Neutrophil (primary cell): ENCODE data around the gene UMOD.

ENCODE experiments used
- H3K27ac ChIP-seq: fragments of 200-600 bp; sonication (generic); 2 replicates; pipeline ENCODE4 v1.5.1; 2016; ENCODE audit warnings: mild to moderate bottlenecking, moderate library complexity
- H3K27me3 ChIP-seq: fragments of 200-600 bp; sonication (generic); 2 replicates; pipeline ENCODE4 v1.6.0; 2016; ENCODE audit warnings: mild to moderate bottlenecking
- H3K36me3 ChIP-seq: fragments of 200-600 bp; sonication (generic); 2 replicates; pipeline ENCODE4 v1.5.1; 2017
- H3K4me1 ChIP-seq, 2 experiments: fragments of 200-600 bp in 1 of 2; sonication (generic) in 1 of 2; 1 replicate in 1 of 2; 2 replicates in 1 of 2; pipeline versions ENCODE4 v1.5.1 to v1.6.1; 2013 to 2016; ENCODE audit warnings: low read depth in 1 of 2, low read length in 1 of 2, mild to moderate bottlenecking in 1 of 2, moderate library complexity in 1 of 2; ENCODE audit not compliant: control insufficient read depth in 1 of 2, insufficient read depth in 1 of 2
- H3K4me3 ChIP-seq, 2 experiments: fragments of 200-600 bp in 1 of 2; sonication (generic) in 1 of 2; 1 replicate in 1 of 2; 2 replicates in 1 of 2; pipeline ENCODE4 v1.5.1; 2013 to 2016; ENCODE audit warnings: low read depth in 1 of 2, low read length in 1 of 2, mild to moderate bottlenecking in 1 of 2, moderate library complexity in 1 of 2
- H3K9me3 ChIP-seq: fragments of 200-600 bp; sonication (generic); 2 replicates; pipeline ENCODE4 v1.5.1; 2016
- TF ChIP-seq, protein P1 (sequence below): fragments of 200-600 bp; sonication (generic); IDR thresholded peaks from 2 replicates; pipeline ENCODE4 v1.5.1; 2016; ENCODE audit warnings: antibody characterized with exemption

UMOD gene

GRCh38 chr16:20300312-20301097 is 52.0 kb downstream of the UMOD start:
- Histone ChIP-seq H3K4me3 (no peak overlapping the region), H3K27ac (no peak overlapping the region), H3K27me3 (peaks cover 11% of the 10 kb centered on the region), H3K4me1 (no peaks in the 10 kb centered on the region), H3K9me3 (no peaks in the 10 kb centered on the region), H3K36me3 (no peaks in the 10 kb centered on the region)
- TF ChIP-seq, protein P1, sequence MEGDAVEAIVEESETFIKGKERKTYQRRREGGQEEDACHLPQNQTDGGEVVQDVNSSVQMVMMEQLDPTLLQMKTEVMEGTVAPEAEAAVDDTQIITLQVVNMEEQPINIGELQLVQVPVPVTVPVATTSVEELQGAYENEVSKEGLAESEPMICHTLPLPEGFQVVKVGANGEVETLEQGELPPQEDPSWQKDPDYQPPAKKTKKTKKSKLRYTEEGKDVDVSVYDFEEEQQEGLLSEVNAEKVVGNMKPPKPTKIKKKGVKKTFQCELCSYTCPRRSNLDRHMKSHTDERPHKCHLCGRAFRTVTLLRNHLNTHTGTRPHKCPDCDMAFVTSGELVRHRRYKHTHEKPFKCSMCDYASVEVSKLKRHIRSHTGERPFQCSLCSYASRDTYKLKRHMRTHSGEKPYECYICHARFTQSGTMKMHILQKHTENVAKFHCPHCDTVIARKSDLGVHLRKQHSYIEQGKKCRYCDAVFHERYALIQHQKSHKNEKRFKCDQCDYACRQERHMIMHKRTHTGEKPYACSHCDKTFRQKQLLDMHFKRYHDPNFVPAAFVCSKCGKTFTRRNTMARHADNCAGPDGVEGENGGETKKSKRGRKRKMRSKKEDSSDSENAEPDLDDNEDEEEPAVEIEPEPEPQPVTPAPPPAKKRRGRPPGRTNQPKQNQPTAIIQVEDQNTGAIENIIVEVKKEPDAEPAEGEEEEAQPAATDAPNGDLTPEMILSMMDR, result no peak

- no peak overlapping the region for H3K27ac ChIP-seq
These were observed 54.1 kb downstream of the UMOD start for GRCh38 chr16:20298452-20298851.

DNA sequence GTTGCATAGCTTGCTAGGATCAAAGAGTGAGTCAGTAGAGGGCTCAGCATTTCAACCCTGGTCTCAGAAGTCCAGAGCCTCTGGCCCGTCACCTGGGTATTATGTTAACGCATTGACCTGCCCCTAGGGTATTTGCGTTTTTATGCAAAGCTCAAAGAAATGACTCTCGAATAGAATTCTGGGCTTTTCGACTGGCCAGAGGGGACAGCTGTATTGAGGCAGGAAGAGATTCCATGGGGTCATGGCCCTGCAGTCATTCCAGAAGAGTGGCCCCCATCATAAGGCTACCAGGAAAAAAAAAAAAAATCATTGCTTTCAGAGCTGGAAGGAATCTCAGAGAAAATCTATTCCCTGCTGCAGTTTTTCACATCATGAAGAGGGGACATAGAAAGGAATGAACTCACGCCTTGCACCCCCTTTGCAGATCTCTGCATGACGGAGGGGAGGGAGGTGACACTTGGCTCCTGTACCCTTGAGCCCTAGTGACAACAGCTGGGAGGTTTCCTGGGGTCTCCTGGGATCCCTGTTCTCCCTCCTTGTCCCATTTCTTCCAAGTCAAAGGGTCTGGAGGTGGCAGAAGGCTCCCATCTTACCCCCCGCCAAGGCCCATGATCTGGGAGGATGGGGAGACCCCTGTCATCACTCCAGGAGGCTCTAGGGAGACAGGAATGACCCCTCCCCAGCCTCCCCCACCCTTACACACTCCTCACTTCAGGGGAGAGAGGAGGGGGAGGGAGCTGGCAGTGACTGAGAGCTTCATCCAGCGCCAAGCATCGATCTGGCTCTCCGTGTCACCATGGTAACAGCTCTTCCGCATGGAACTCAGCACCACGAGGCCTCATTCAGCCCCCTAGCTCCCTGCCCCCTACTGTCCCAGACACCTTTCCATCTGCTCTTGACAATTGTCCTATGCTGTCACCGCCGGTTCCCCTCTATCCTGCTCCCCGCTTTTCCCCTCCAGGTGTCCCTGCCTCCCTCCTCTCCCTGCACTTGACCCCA is 61.0 kb downstream of the UMOD start:
- H3K9me3 ChIP-seq, result no peaks in the 10 kb centered on the region
- TF ChIP-seq, protein P1, result no peak

More at GRCh38 chr16:20298452-20298851, 54.1 kb downstream of the UMOD start:
- Histone ChIP-seq H3K9me3 (no peaks in the 10 kb centered on the region), H3K4me1 (no peaks in the 10 kb centered on the region), H3K4me3 (no peak overlapping the region), H3K27me3 (peaks cover 11% of the 10 kb centered on the region), H3K36me3 (no peaks in the 10 kb centered on the region)
- TF ChIP-seq, protein P1, result no peak

GRCh38 chr16:20289571-20289970 is 62.9 kb downstream of the UMOD start:
- Histone ChIP-seq H3K4me3 (no peak overlapping the region), H3K4me1 (no peaks in the 10 kb centered on the region), H3K27ac (no peak overlapping the region), H3K36me3 (no peaks in the 10 kb centered on the region), H3K9me3 (no peaks in the 10 kb centered on the region), H3K27me3 (peaks cover 5% of the 10 kb centered on the region)
- TF ChIP-seq, protein P1, result no peak

More for the DNA sequence above, 61.0 kb downstream of the UMOD start:
- Histone ChIP-seq H3K36me3 (no peaks in the 10 kb centered on the region), H3K4me3 (no peak overlapping the region), H3K27me3 (peaks cover 8% of the 10 kb centered on the region), H3K4me1 (no peaks in the 10 kb centered on the region), H3K27ac (no peak overlapping the region)

GRCh38 chr16:20285993-20286499 is 66.5 kb downstream of the UMOD start:
- Histone ChIP-seq H3K36me3 (no peaks in the 10 kb centered on the region), H3K9me3 (no peaks in the 10 kb centered on the region), H3K27me3 (no peaks in the 10 kb centered on the region), H3K4me3 (no peak overlapping the region), H3K4me1 (no peaks in the 10 kb centered on the region), H3K27ac (no peak overlapping the region)
- TF ChIP-seq, protein P1, result no peak
